NCI-H345 (cell line): Measurements from ENCODE around the gene TASL.
A peak's percentile ranks its signal among the peaks of the same experiment; 100 is the strongest.
"Not testable (repeated sequence)": the region's sequence is repeated elsewhere in the genome, so short reads cannot be mapped to it uniquely, and the experiment has no call there.

Experiments used
- DNase-seq: peaks from one replicate; lab custom pipeline; 2025; lab: John Stamatoyannopoulos, UW

TASL gene, protein sequence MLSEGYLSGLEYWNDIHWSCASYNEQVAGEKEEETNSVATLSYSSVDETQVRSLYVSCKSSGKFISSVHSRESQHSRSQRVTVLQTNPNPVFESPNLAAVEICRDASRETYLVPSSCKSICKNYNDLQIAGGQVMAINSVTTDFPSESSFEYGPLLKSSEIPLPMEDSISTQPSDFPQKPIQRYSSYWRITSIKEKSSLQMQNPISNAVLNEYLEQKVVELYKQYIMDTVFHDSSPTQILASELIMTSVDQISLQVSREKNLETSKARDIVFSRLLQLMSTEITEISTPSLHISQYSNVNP

DNA sequence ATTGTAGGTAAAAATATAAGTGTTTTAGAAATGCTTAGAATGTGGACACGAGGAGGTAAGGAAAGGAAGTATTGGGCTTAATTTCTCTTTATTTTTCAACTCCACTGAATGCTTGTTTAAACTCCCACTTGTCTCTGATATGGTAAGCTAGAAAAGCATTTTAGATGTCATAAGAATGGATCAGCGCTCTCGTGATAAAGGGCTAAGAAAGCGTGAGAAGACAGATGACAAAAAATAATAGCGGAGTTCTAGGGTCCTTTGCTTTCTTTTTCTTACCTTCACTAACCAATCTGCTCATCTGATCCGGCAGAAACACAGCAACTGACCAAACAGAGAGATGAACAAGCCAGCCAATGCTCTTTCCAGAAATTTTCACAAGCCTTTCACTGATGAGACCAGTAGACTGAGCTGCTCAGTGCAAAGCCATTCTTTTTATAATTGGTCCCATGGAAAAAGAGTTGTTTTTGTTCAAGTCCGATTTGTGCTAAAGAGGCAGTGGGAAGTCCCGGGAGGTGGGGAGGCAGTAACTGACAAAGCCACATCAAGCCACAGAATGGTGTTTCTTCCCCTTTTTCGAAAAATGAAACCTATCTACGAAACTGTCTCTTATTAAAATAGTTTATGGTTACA is at the start of gene TASL:
Gene TASL (minus strand): TSS at position 405 of the 630 bp plus-strand sequence. CDS start 17,411 bp downstream, outside the sequence.
- DNase-seq: no peak

DNA sequence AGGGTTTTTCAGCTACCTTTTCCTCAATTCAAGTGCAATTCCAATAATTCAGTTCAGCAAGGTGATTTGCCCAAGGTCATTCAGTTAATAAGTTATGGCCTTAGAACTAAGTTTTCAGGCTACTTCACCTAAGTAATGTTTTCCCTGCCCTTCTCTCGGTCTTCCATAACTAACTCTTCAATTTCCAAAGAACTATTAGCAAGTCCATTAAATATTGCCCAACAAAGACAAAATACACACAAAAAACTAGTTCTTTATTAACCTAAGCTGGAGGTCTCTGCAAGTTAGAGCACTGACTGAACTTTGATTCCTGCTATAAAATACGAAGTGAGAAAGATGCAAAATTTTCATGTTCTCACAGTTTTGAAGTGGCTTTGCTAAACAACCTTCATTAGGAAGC is 48.8 kb upstream of the TASL start:
- no peak for DNase-seq

DNA sequence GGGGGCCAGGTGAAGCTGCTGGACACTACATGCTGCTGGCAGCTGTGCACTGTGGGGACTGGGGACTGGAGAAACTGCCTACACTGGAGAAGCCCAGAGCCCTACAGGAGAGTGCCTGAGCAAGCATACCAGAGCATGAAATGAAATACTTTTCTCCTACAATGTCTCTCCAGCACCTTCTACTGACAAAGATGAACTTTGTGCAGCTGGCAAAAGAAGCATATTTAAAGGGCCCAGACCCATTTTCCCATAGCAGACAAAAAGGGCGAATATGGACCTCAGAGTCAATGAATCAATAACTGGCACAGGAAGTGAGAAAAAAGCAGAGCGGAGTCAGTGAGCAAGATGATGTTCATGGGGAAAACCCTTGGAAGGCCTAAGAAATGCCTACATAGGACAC is 44.8 kb upstream of the TASL start:
- no peak for DNase-seq

DNA sequence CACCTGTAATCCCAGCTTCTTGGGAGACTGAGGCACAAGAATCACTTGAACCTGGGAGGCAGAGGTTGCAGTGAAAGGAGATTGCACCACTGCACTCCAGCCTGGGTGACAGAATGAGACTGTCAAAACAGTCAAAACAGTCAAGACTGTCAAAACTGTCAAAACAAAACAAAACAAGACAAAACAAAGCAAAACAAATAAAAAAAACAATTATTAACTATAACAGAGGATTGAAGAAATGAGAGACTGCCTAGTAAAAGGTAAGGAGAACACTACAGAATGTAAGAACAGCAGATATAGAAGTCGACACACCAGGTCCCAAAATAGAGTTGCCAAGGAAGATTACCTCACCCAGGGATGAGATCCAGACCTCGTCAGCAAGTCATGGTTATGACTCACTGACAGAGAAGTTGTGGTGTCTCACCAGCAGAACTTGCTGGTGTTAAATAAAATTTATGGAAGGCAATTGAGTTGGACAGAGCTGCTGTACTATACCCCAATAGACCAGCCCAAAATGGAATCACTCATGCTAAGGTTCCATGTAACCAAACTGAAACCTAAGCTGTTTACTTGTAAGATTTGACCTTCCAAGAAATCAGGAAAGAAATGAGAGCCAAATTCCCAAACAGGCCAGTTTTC is 43.5 kb upstream of the TASL start:
- DNase-seq: no peak

DNA sequence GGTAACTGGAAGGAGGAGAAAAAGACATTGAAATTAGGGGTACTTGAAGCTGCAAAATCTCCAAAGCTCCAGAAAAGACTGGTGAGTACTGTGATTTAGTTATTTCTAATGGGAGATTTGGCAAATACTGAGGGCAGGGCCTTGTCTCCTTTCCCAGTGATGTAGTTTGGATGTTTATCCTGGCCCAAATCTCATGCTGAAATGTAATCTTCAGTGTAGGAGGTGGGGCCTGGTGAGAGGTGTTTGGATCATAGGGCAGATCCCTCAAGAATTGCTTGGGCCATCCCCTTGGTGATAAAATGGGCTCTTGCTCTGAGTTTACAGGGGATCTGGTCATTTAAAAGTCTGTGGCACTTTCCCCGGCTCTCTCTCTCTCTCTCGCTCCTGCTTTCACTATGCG is 42.6 kb upstream of the TASL start:
- no peak for DNase-seq

DNA sequence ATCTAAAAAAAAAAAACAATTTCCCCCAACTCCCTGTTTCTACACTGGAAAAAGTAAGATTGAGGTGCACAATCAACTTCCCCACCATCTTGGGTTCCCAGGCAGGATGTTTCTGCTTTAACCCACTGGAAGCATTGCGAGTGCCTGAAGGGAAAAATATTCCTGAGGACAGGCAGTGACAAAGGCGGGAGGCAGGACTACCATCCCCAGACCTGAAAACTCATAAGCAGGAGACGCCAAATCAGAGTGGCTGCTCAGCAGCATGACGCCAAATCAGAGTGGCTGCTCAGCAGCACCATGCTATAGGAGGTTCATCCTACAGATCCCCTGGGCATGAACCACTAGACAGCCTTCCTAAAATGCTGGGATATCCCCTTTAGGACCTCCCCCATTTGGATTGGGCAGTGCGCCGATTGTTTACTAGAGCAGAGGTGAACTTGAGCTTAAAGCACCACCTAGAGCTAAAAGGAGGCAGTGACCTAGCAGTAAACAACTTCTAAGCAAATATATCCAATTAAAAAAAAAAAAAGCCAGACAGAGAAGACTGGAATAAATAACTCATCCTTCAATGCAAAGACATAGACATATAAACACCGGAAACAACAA is 40.7 kb upstream of the TASL start:
- no peak for DNase-seq

DNA sequence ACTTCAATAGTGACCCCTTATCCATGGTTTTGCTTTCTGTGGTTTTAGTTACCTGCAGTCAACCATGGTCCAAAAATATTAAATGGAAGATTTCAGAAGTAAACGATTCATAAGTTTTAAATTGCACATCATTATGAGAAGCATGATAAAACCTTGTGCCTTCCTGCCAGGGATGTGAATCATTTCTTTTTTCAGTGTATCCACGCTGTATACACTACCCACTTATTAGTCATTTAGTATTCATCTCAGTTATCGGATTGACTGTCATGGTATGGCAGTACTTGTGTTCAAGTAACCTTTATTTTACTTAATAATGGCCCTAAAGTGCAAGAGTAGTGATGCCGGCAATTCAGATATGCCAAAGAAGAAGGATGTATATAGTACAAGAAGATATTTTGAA is 37.7 kb upstream of the TASL start:
- DNase-seq: no peak

DNA sequence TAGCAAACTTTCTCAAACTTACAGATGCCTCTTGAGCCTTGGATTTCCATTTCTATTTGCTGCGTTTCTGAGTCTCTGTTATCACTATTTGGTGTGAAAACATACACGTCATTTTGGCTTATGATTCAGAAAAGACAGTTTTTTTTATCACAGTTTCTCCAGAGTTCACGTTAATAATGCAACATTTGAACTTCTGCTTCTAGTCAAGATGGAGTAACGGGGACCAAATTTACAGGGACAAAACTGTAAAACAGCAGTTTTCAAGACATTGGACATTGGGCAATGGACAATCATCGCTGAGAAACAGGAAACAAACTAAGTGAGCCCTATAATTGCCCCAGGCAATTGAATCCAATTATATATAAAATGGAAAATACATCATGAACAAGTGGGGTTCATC is 36.2 kb upstream of the TASL start:
- no peak for DNase-seq

DNA sequence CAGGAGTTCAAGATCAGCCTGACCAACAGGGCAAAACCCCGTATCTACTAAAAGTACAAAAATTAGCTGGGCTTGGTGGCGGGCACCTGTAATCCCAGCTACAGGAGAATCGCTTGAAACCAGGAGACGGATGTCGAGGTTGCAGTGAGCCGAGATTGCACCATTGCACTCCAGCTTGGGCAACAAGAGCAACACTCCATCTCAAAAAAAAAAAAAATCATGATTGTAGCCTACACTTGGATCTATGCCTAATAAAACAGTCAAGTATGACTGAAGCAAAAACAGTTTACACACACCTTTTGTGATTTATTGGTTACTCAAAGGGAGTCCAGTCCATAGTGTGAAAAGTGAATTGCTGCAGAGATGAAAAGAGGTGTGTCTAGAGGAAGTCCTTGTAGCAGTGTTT is 34.7 kb upstream of the TASL start:
- DNase-seq: peak; percentile 86

DNA sequence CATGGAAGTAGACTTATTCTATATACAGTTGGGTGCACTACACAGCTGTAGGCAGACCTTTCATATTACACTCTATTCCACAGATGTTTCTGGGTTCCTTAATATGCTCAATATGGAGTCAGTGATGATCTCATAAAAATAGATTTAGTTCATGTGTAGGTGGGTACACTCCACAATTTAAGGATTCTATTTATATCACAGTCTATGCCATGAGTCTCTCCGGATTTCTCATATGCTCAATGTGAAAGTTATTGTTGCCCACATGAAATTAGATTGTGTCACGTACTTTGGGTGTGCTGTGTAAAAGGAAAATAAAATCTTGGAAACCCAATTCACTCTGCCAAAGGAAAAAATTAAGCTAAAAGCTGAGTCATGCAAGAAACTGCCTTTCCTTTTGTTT is 32.5 kb upstream of the TASL start:
- no peak for DNase-seq

DNA sequence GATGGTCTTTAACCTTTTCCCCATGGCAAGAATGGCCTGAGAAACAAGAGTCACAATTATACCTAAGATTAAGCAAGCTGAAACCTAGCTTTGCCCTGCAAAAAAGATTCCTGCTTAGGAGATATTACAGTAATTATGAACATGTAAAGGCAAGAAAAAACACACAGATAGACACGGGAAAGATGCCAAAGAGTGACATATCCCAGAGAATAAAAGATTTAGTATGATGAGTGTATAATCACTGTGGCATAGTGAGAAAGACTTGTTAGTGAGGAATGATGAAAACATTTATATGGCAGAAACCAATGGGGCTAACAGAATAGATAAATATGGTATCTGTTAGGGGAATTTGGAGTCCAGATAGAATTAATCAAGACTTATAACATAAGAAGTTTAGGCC is 29.6 kb upstream of the TASL start:
- no peak for DNase-seq

DNA sequence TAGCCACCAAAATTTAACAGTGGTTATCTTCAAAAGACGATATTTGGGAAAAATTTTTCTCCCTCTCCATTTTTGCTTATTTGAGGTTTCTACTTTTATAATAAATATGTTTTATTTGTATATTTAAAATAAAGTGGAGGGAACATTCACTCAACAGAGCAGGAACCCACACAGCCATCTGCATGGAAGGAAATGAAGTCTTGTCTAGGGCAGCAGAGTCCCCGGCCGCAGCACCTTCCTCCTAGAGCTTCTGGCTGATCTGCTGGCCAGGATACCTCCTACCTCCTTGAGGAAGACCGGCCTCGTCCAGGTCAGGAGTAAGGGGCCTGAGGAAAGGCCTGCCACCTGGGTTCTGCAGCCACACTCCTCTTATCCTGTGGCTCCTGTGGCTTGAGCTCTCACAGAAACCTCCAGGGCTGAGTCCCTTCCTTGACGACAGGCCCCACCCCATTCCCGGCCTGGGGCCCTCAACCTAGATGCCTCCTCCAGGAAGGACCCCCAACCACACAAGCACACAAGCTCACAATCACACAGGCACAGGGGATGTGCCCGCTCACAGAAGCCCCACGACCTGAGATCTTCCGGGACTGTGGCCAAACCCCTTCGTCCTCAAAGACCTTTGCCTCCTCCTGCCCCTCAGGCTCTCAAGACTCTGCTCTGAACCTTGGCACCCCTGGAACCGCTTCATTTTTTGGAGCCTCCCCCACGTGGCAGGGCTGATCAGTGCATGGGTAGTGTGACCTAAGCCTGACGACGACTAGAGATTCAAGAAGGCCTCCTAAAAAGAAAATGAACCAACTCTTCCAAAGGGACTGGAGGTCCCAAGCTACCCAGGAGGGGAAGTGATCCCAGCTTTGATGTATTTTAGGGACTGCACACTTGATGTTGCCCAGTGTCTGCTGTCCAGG is 23.0 kb upstream of the TASL start:
- not testable (repeated sequence) for DNase-seq

DNA sequence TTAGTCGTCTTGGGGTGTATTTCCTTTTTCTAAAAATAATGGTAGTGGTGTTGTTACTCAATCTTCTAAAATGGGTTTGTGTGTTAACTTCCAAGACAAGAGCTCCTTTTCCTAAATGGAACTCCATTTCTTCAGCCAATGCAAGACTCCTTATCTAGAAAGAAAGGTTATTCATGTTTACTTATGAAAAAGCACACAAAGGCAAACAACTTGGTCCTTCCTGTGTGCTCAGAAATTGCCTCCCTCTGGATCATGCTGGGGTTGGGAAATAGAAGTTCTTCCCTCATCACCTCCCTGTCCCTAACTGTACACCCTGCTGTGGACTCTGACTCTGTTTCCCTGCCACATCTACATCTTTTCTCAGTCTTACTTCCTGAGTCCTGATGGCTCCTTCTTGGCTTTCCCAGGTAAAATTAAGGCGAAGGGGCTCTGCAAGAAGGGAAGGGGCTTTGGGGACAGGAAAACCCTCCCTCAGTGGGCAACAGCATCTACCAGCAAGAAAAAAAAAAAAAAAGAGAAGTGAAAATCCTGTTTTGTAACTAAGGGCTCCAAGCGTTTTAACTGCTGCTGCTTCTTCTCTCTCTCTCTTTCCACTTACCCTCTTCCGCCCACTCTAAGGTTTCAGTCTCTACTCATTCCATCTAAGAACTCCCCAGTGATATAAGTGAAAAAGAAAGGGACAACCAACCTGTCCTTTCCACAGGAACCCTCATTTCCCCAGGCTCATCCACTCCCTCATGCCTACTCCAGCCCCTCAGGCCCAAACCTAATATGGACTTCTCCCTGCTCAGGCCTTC is 19.8 kb upstream of the TASL start:
- DNase-seq: no peak

DNA sequence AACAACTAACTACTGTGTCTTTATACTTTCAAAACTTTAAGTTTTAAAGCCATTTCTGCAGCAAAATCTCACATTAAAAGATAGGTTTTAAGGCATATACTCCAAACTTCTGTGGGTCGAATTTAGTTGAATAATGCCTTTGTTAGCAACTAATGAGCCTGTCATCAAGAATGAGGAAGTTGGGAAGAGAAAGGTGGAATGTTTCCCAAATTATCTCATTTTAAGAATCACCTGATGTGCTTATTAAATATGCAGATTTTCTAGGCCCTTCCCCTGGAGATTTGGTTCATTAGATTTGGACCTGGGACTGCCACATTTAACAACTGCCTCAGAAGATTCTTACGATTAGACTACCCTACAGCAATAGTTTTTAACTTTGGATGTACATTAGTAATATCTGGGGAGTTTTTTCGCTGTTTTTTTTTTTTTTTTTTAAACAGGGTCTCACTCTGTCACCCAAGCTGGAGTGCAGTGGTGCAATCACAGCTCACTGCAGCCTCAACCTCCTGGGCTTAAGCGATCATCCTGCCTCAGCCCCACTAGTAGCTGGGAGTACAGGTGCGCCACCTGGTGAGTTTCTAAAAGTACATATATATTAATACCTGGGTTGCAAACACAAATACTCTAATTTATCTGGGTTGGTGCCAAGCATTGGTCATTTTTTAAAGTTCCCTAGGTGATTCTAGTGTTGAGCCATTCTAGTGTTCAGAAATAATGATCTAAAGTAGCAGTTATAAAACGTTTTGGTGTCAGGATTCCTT is 16.1 kb upstream of the TASL start:
- DNase-seq: no peak

DNA sequence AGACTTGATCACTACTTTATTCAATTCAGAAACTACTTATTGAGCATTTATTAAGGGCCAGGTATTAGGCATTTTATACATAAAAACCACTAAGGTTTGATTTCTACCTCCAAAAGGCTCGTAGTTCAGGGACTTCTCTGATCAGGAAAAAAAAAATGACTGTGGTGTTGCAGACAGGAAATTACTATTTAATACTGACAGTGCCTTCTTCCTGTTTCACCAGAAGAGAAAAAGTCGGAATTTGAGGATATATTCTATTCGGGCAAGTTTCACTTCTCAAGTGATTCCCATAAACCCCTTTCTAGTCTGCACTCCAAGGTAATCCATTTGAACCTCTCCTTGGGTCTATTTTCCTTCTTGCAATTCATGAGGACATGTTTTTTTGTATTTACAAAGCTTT is 15.3 kb upstream of the TASL start:
- DNase-seq: no peak

DNA sequence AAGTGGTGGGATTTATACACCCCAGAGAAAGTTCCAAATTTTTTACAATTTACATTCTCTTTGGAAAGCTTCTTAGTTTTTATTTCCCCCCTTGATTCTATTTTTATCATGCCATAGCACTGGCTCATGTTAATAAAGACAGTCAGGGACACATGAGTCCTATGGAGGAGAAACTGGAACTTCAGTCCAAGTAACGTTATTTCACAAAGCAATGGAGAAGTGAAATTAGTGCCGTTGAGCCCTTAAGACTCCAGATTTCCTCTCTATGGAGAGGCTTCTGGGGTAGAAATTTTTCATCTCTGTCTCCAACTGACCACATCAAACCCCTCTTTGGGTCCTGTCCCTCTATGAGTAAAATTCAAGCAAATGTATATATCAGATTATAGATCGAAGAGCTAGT is 12.8 kb upstream of the TASL start:
- no peak for DNase-seq

DNA sequence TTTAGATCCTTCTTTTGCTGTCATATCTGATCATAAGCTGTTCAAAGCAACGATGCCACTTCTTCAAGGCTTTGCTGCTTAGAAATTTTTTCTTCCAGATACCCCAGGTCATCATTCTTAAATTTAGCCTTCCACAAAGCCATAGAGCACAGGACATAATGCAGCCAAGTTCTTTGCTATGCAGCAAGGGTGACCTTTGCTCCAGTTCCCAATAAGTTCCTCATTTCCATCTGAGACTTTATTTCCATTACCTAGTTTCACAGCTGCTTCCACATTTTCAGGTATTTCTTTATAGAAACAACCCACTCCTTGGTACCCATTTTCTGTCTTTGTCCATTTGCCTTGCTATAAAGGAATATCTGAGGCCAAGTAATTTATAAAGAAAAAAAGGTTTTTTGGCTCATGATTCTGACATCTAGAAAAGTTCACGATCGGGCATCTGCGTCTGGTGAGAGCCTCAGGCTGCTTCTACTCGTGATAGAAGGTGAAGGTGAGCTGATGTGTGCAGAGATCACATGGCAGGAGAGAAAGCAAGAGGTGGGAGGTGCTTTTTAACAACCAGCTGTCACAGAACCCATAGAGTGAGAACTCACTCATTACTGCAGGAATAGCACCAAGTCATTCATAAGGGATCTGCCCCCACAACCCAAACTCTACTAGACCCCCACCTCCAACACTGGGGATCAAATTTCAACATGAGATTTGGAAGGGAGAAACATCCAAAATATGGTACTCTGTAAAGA is 11.8 kb upstream of the TASL start:
- no peak for DNase-seq

DNA sequence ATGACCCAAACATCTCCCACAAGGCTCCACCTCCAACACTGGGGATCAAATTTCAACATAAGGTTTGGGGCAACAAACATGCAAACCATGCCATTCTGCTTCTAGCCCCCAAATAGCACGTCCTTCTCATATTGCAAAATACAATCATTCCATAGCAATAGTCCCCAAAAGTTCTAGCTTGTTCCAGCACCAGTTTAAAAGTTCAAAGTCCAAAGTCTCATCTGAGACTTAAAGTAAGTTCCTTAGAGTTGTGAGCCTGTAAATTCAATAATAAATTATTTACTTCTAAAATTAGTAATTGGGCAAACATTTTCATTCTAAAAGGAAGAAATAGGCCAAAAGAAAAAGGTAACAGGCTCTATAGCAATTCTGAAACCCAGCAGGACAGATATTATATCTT is 8.9 kb upstream of the TASL start:
- no peak for DNase-seq

DNA sequence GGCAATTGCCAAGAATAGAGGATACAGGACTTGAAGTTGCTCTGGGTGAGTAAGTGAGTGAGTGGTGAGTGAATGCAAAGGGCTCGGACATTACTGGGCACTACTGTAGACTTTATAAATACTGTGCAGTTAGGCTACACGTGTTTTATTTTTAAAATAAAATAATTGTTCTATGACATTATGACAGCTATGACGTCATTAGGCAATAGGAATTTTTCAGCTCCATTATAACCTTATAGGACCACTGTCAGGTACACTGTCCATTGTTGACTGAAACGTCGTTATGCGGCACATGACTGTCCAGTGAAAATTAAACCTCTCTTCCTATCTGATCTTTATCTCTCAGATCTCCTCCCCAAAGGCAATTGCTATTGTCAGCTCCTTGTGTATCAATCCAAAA is 5.1 kb upstream of the TASL start:
- no peak for DNase-seq

DNA sequence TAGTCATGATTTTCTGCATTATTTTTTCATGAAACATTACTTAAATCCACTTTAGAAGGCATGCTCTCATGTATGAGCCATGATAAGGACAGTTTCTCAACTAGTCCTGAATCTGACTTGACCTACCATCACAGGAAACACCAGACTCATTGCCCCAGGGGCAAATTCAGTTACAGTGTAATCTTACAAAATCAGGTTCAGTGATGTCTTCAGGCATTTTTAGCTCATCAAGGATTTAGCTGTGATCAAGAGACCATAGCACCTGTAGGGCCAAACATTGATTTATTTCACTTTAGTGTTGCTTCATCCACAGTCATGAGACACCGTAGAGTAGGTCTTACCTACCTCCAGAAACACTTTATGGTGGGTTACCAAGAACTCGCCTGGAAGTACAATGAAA is 3.1 kb upstream of the TASL start:
- DNase-seq: no peak
